IMR-90 (cell line): ENCODE results near the gene CNTN4. TPM values are rescaled to one million over a fixed set of nuclear protein-coding genes. Genes with fewer than 3 reads are reported as not detected.

Experiments used
- ATAC-seq: fragments of 200-7000 bp; cut with Tn5 transposase; 2 replicates; pipeline ENCODE4 v1.9.1; 2020; ENCODE audit warnings: low read depth, mild to moderate bottlenecking, moderate library complexity
- BruUV-seq: library from RNA; stranded (reverse); fragments of 400-500 nt; replicated peaks from 2 replicates; lab custom pipeline; 2021; lab: Mats Ljungman, UMichigan
- CTCF ChIA-PET: fragments of 300-600 bp; formaldehyde crosslinking; extraction: SDS; loops from one replicate; lab custom pipeline; 2021; ENCODE audit warnings: antibody characterized with exemption; lab: Yijun Ruan, JAX
- POLR2A ChIA-PET: fragments of 300-600 bp; sonication (Branson Sonifier 250); formaldehyde crosslinking; loops from one replicate; lab custom pipeline; 2022; ENCODE audit warnings: antibody characterized with exemption; ENCODE audit not compliant: unreplicated experiment; lab: Charles Lee
- DNase-seq: peaks from one replicate; pipeline ENCODE4 v3.0.0; 2013
- H2AFZ ChIP-seq: replicated peaks from 2 replicates; pipeline ENCODE3; 2013; ENCODE audit warnings: low read length, mild to moderate bottlenecking; ENCODE audit not compliant: poor library complexity
- H2AK5ac ChIP-seq: 2 replicates; pipeline ENCODE4 v1.6.1; 2013; ENCODE audit warnings: low read depth, low read length, inconsistent platforms
- H2AK9ac ChIP-seq: replicated peaks from 2 replicates; pipeline ENCODE3; 2013; ENCODE audit warnings: mild to moderate bottlenecking, low read depth, low read length, moderate library complexity; ENCODE audit not compliant: poor library complexity
- H2BK120ac ChIP-seq: 2 replicates; pipeline ENCODE4 v1.6.1; 2013; ENCODE audit warnings: low read depth, low read length, inconsistent platforms
- H2BK15ac ChIP-seq: 3 replicates; pipeline ENCODE4 v1.6.1; 2013; ENCODE audit warnings: low read depth, low read length, inconsistent platforms
- H2BK20ac ChIP-seq: 2 replicates; pipeline ENCODE4 v1.6.1; 2013; ENCODE audit warnings: low read depth, mild to moderate bottlenecking, inconsistent platforms, low read length, moderate library complexity
- H2BK5ac ChIP-seq: 2 replicates; pipeline ENCODE4 v1.6.1; 2013; ENCODE audit warnings: mild to moderate bottlenecking, low read depth, low read length, inconsistent platforms; ENCODE audit not compliant: poor library complexity, severe bottlenecking
- H3K14ac ChIP-seq: replicated peaks from 2 replicates; pipeline ENCODE4 v1.6.1; 2013; ENCODE audit warnings: low read depth, low read length, inconsistent platforms
- H3K18ac ChIP-seq: 2 replicates; pipeline ENCODE4 v1.6.1; 2013; ENCODE audit warnings: low read depth, low read length, control low read depth
- H3K23ac ChIP-seq: 2 replicates; pipeline ENCODE4 v1.6.1; 2013; ENCODE audit warnings: low read depth, low read length, inconsistent platforms
- H3K27ac ChIP-seq: 2 replicates; pipeline ENCODE4 v1.5.1; 2013; ENCODE audit warnings: mild to moderate bottlenecking, control low read depth, low read length; ENCODE audit not compliant: insufficient read depth
- H3K27me3 ChIP-seq: 2 replicates; pipeline ENCODE4 v1.6.1; 2013; ENCODE audit warnings: low read length; ENCODE audit not compliant: control insufficient read depth, insufficient read depth
- H3K36me3 ChIP-seq: 2 replicates; pipeline ENCODE4 v1.6.1; 2013; ENCODE audit warnings: low read length, mixed read lengths; ENCODE audit not compliant: control insufficient read depth, insufficient read depth
- H3K4ac ChIP-seq: 2 replicates; pipeline ENCODE4 v1.6.1; 2013; ENCODE audit warnings: low read depth, low read length, inconsistent platforms
- H3K4me1 ChIP-seq: 2 replicates; pipeline ENCODE4 v1.6.1; 2013; ENCODE audit warnings: low read length, mixed read lengths; ENCODE audit not compliant: control insufficient read depth, insufficient read depth
- H3K4me2 ChIP-seq: 2 replicates; pipeline ENCODE4 v1.6.1; 2013; ENCODE audit warnings: low read depth, mild to moderate bottlenecking, control low read depth, low read length, moderate library complexity
- H3K4me3 ChIP-seq: 2 replicates; pipeline ENCODE4 v1.5.1; 2013; ENCODE audit warnings: low read depth, mild to moderate bottlenecking, control low read depth, low read length, moderate library complexity; ENCODE audit not compliant: insufficient read depth
- H3K56ac ChIP-seq: 2 replicates; pipeline ENCODE4 v1.6.1; 2013; ENCODE audit warnings: low read length, inconsistent platforms; ENCODE audit not compliant: insufficient read depth; ENCODE audit errors: extremely low read depth
- H3K79me1 ChIP-seq, 2 experiments: 2 replicates each; pipeline ENCODE4 v1.6.1; 2013; ENCODE audit warnings: low read length in 2 of 2, inconsistent platforms in 1 of 2, low read depth in 1 of 2
- H3K9ac ChIP-seq: 2 replicates; pipeline ENCODE4 v1.6.1; 2013; ENCODE audit warnings: low read depth, low read length, control low read depth
- H3K9me1 ChIP-seq: 2 replicates; pipeline ENCODE4 v1.6.1; 2013; ENCODE audit warnings: low read length, inconsistent platforms; ENCODE audit not compliant: insufficient read depth
- H3K9me3 ChIP-seq: 2 replicates; pipeline ENCODE4 v1.6.1; 2013; ENCODE audit warnings: low read length; ENCODE audit not compliant: control insufficient read depth, insufficient read depth
- H4K20me1 ChIP-seq: 2 replicates; pipeline ENCODE4 v1.6.1; 2013; ENCODE audit warnings: low read length, inconsistent platforms; ENCODE audit not compliant: insufficient read depth
- H4K5ac ChIP-seq: 2 replicates; pipeline ENCODE4 v1.6.1; 2013; ENCODE audit warnings: mild to moderate bottlenecking, low read depth, low read length, control low read depth
- H4K8ac ChIP-seq, 2 experiments: 2 replicates each; pipeline ENCODE4 v1.6.1; 2013; ENCODE audit warnings: low read depth in 2 of 2, low read length in 2 of 2, control low read depth in 1 of 2, inconsistent platforms in 1 of 2
- H4K91ac ChIP-seq: 2 replicates; pipeline ENCODE4 v1.6.1; 2013; ENCODE audit warnings: low read depth, low read length, inconsistent platforms; ENCODE audit not compliant: insufficient read depth
- CHD1 ChIP-seq: IDR thresholded peaks from 2 replicates; pipeline ENCODE4 v1.6.1; 2012; ENCODE audit warnings: low read depth, low read length, improper control_type of control experiment
- ELK1 ChIP-seq: fragments of 150-350 bp; IDR thresholded peaks from 2 replicates; pipeline ENCODE4 v1.6.1; 2016; ENCODE audit warnings: low read depth, mild to moderate bottlenecking, low read length, moderate library complexity, borderline replicate concordance
- FOS ChIP-seq: fragments of 150-350 bp; IDR thresholded peaks from 2 replicates; pipeline ENCODE4 v1.6.1; 2016; ENCODE audit warnings: low read depth, low read length
- MXI1 ChIP-seq: IDR thresholded peaks from 2 replicates; pipeline ENCODE4 v1.6.1; 2012; ENCODE audit warnings: low read depth, mild to moderate bottlenecking, low read length, moderate library complexity, borderline replicate concordance
- NFE2L2 ChIP-seq: fragments of 150-350 bp; IDR thresholded peaks from 2 replicates; pipeline ENCODE4 v1.6.1; 2016; ENCODE audit warnings: low read depth, mild to moderate bottlenecking, low read length
- RFX5 ChIP-seq: IDR thresholded peaks from 2 replicates; pipeline ENCODE4 v1.8.0; 2012; ENCODE audit warnings: low read depth, mild to moderate bottlenecking, low read length, moderate library complexity
- USF2 ChIP-seq: fragments of 150-350 bp; IDR thresholded peaks from 2 replicates; pipeline ENCODE4 v1.6.1; 2017; ENCODE audit warnings: mild to moderate bottlenecking, antibody characterized with exemption, low read length, low read depth
- WGBS, 2 experiments: methylation state at CpG; one replicate each; pipeline versions ENCODE4 v1.1.5 to v1.1.7; 2013; ENCODE audit warnings: missing lambda C conversion rate in 2 of 2; ENCODE audit not compliant: insufficient read length in 1 of 2; ENCODE audit errors: extremely low coverage in 2 of 2; 5-methylcytosine and 5-hydroxymethylcytosine counted together
- dilution Hi-C: fragments of 300-500 bp; cut with HindIII; formaldehyde crosslinking; loops from one replicate; pipeline ENCODE4 v1.14.3; 2018; ENCODE audit warnings: low sequenced_read_pairs; ENCODE audit not compliant: unreplicated experiment
- in situ Hi-C: fragments of 300-500 bp; cut with MboI; formaldehyde crosslinking; loops from 3 replicates; pipeline ENCODE4 v1.14.3; 2019; ENCODE audit warnings: low sequenced_read_pairs, inconsistent platforms, mixed read lengths
- intact Hi-C: fragments of 100-400 bp; cut with micrococcal nuclease; formaldehyde crosslinking; loops from 2 replicates; pipeline ENCODE4 v1.10.0; 2022
- polyA plus RNA-seq, 3 experiments: library from polyadenylated mRNA; depleted of rRNA; stranded (reverse); fragments of >200 nt; gene quantifications; 2 replicates each; pipeline ENCODE4 v1.2.3, GENCODE V29; 2012; ENCODE audit warnings: low replicate concordance in 1 of 3
- total RNA-seq: library from RNA; depleted of rRNA; stranded (reverse); fragments of >200 nt; gene quantifications from 2 replicates; pipeline ENCODE4 v1.2.3, GENCODE V29; 2012

CNTN4 gene
- total and polyA plus RNA-seq, 2 of the 4 experiments (the other 2 are of a cell fraction): under 0.01 TPM; not detected in 1

GRCh38 chr3:2653706-2654105 lies 555.0 kb downstream of the CNTN4 start:
- Histone ChIP-seq H2AK5ac (no peak overlapping the region), H2BK5ac (peak overlapping the region; percentile 74), H2BK20ac (no peak overlapping the region), H3K36me3 (no peaks in the 10 kb centered on the region), H3K4me3 (no peak overlapping the region), H4K8ac (peak overlapping the region in 1 of 2 experiments; percentile 1; a peak in 1 of 4 replicates), H4K5ac (no peak overlapping the region; the same call in 1 of the 2 replicates), H2AFZ (no peak overlapping the region), H2AK9ac (no peak overlapping the region), H2BK120ac (peak overlapping the region; percentile 19; the same call in 1 of the 2 replicates), H3K9ac (no peak overlapping the region), H3K9me3 (no peaks in the 10 kb centered on the region), H3K4me1 (peaks cover 8% of the 10 kb centered on the region), H3K27ac (no peak overlapping the region), H3K27me3 (no peaks in the 10 kb centered on the region), H3K14ac (no peak overlapping the region), H3K79me1 (no peaks in the 10 kb centered on the region; a peak in 1 of 4 replicates), H3K56ac (no peak overlapping the region), H2BK15ac (no peak overlapping the region), H4K91ac (no peak overlapping the region; the same call in 1 of the 2 replicates), H3K4me2 (no peak overlapping the region), H4K20me1 (no peaks in the 10 kb centered on the region), H3K9me1 (no peaks in the 10 kb centered on the region; the same call in 1 of the 2 replicates), H3K23ac (no peak overlapping the region), H3K18ac (peak overlapping the region; percentile 24; the same call in 1 of the 2 replicates), H3K4ac (no peak overlapping the region)
- POLR2A ChIA-PET: no interaction called here
- peak; percentile 36 for DNase-seq
- no peak for TF ChIP-seq RFX5
- no peak for TF ChIP-seq FOS
- TF ChIP-seq MXI1: no peak
- no peak for TF ChIP-seq USF2
- no peak for TF ChIP-seq NFE2L2
- no peak for TF ChIP-seq CHD1
- no peak for TF ChIP-seq ELK1
- CTCF ChIA-PET: interaction anchor here (0.5 kb wide), 1 partner anchor 319 kb away, joined by 5 read pairs; no protein-coding TSS in a partner anchor
- dilution Hi-C loops: no loop called here
- no TSS peak for BruUV-seq
- no CpG with 5 or more reads among the region's 1 CpG for WGBS, 2 experiments
- intact Hi-C loops: no loop called here
- ATAC-seq: no peak
- in situ Hi-C loops: no loop called here
